Calu3 (cell line): ENCODE measurements around the gene HYOU1. TPM values are rescaled to one million over a fixed set of nuclear protein-coding genes. Genes with fewer than 3 reads are reported as not detected.

ENCODE experiments used
- BruUV-seq: library from RNA; stranded (reverse); fragments of 400-500 nt; replicated peaks from 2 replicates; lab custom pipeline; 2021; lab: Mats Ljungman, UMichigan
- CTCF ChIA-PET: fragments of 300-600 bp; sonication (Branson Sonifier 250); formaldehyde crosslinking; loops from one replicate; lab custom pipeline; 2022; ENCODE audit warnings: antibody characterized with exemption; lab: Charles Lee
- DNase-seq: peaks from one replicate; pipeline ENCODE4 v3.0.0; 2022
- H3K27ac Mint-ChIP-seq: one replicate; pipeline ENCODE4 v1.8.0; 2022; ENCODE audit warnings: mixed read lengths; ENCODE audit not compliant: unreplicated experiment
- H3K27me3 Mint-ChIP-seq: one replicate; pipeline ENCODE4 v1.8.0; 2022; ENCODE audit warnings: mixed read lengths; ENCODE audit not compliant: unreplicated experiment
- H3K36me3 Mint-ChIP-seq: one replicate; pipeline ENCODE4 v1.8.0; 2022; ENCODE audit warnings: mild to moderate bottlenecking, moderate library complexity, mixed read lengths; ENCODE audit not compliant: insufficient read depth, unreplicated experiment
- H3K4me1 Mint-ChIP-seq: one replicate; pipeline ENCODE4 v1.8.0; 2022; ENCODE audit warnings: mild to moderate bottlenecking, low read depth, mixed read lengths; ENCODE audit not compliant: unreplicated experiment
- H3K4me3 Mint-ChIP-seq: one replicate; pipeline ENCODE4 v1.8.0; 2022; ENCODE audit warnings: mild to moderate bottlenecking, low read depth, moderate library complexity, mixed read lengths; ENCODE audit not compliant: unreplicated experiment
- H3K9me3 Mint-ChIP-seq: one replicate; pipeline ENCODE4 v1.8.0; 2022; ENCODE audit warnings: low read depth, mixed read lengths; ENCODE audit not compliant: unreplicated experiment
- CTCF ChIP-seq: fragments of 200-600 bp; IDR thresholded peaks from one replicate; pipeline ENCODE4 v1.8.0; 2022; ENCODE audit warnings: antibody characterized with exemption; ENCODE audit not compliant: unreplicated experiment
- intact Hi-C: fragments of 100-400 bp; cut with micrococcal nuclease; formaldehyde crosslinking; loops from one replicate; pipeline ENCODE4 v1.10.0; 2022; ENCODE audit not compliant: unreplicated experiment
- total RNA-seq: library from RNA; stranded (reverse); gene quantifications from 2 replicates; pipeline ENCODE4 v1.2.3, GENCODE V29; 2022

Gene HYOU1
- total RNA-seq, 1 experiment from 2014 or later = 180 TPM

GRCh38 chr11:119101759-119102423, 44.9 kb upstream of the HYOU1 start, which contains the start of gene DPAGT1:
Gene DPAGT1, minus strand, starts transcription at chr11:119101853. Its CDS starts 198 bp downstream, at chr11:119101655.
- DNase-seq = peak; percentile 80
- CTCF ChIA-PET = interaction anchor here (0.6 to 1.7 kb wide), 8 partner anchors 19 to 983 kb away, joined by 3 to 7 read pairs (median 6); partner anchors contain the start of genes CBL, HINFP and VPS11
- intact Hi-C loops = loop anchor here (5.0 kb wide), 1 partner anchor 95 kb away; no protein-coding TSS in a partner anchor
- no peak for TF ChIP-seq CTCF
- H3K36me3 Mint-ChIP-seq = peaks cover 50% of the 10 kb centered on the region
- BruUV-seq = no TSS peak
- H3K27me3 Mint-ChIP-seq = no peaks in the 10 kb centered on the region
- no peaks in the 10 kb centered on the region for H3K9me3 Mint-ChIP-seq
- peak within 1 kb of the TSS; percentile 98 for H3K27ac Mint-ChIP-seq
- peak within 1 kb of the TSS; percentile 88 for H3K4me3 Mint-ChIP-seq
- peaks cover 9% of the 10 kb centered on the region for H3K4me1 Mint-ChIP-seq

GRCh38 chr11:119100994-119101758, 44.2 kb upstream of the HYOU1 start:
- peak overlapping the region; percentile 98 for H3K27ac Mint-ChIP-seq
- H3K9me3 Mint-ChIP-seq = no peaks in the 10 kb centered on the region
- peaks cover 9% of the 10 kb centered on the region for H3K4me1 Mint-ChIP-seq
- CTCF ChIA-PET = interaction anchor here (0.6 to 1.7 kb wide), 4 partner anchors 20 to 243 kb away, joined by 3 to 7 read pairs (median 6); partner anchors contain the start of genes CBL, HINFP and VPS11
- no peak for DNase-seq
- no peaks in the 10 kb centered on the region for H3K27me3 Mint-ChIP-seq
- TSS peak; percentile 33 for BruUV-seq
- peaks cover 45% of the 10 kb centered on the region for H3K36me3 Mint-ChIP-seq
- intact Hi-C loops = loop anchor here (5.0 kb wide), 1 partner anchor 96 kb away; no protein-coding TSS in a partner anchor
- H3K4me3 Mint-ChIP-seq = peak overlapping the region; percentile 88
- TF ChIP-seq CTCF = no peak

- peak overlapping the region; percentile 88 for H3K4me3 Mint-ChIP-seq
- peak; percentile 13 for DNase-seq
- H3K9me3 Mint-ChIP-seq = no peaks in the 10 kb centered on the region
- BruUV-seq = no TSS peak
- intact Hi-C loops = loop anchor here (5.0 kb wide), 1 partner anchor 97 kb away; no protein-coding TSS in a partner anchor
- CTCF ChIA-PET = no interaction called here
- H3K4me1 Mint-ChIP-seq = peaks cover 9% of the 10 kb centered on the region
- no peaks in the 10 kb centered on the region for H3K27me3 Mint-ChIP-seq
- TF ChIP-seq CTCF = peak; percentile 19
- H3K36me3 Mint-ChIP-seq = peaks cover 50% of the 10 kb centered on the region
- H3K27ac Mint-ChIP-seq = peak overlapping the region; percentile 92
Observed at GRCh38 chr11:119100246-119100970, 43.4 kb upstream of the HYOU1 start.

- no peaks in the 10 kb centered on the region for H3K27me3 Mint-ChIP-seq
- CTCF ChIA-PET = interaction anchor here (0.7 kb wide), 1 partner anchor 239 kb away, joined by 4 read pairs; no protein-coding TSS in a partner anchor
Observed at GRCh38 chr11:119099711-119100110, 42.7 kb upstream of the HYOU1 start.

More at GRCh38 chr11:119099711-119100110, 42.7 kb upstream of the HYOU1 start:
- Mint-ChIP-seq H3K9me3 (no peaks in the 10 kb centered on the region), H3K36me3 (peaks cover 56% of the 10 kb centered on the region), H3K4me1 (peaks cover 9% of the 10 kb centered on the region), H3K27ac (no peak overlapping the region), H3K4me3 (peak overlapping the region; percentile 88)
- intact Hi-C loops = loop anchor here (5.0 kb wide), 1 partner anchor 98 kb away; no protein-coding TSS in a partner anchor
- no TSS peak for BruUV-seq
- DNase-seq = no peak
- TF ChIP-seq CTCF = no peak
